ENCODE measurements around the gene LIX1L. TPM values are rescaled to one million over a fixed set of nuclear protein-coding genes. Genes with fewer than 3 reads are reported as not detected.
A peak's percentile ranks its signal among the peaks of the same experiment; 100 is the strongest.

Gene LIX1L
- total RNA-seq, 1 donor, result 50.8 TPM

DNA sequence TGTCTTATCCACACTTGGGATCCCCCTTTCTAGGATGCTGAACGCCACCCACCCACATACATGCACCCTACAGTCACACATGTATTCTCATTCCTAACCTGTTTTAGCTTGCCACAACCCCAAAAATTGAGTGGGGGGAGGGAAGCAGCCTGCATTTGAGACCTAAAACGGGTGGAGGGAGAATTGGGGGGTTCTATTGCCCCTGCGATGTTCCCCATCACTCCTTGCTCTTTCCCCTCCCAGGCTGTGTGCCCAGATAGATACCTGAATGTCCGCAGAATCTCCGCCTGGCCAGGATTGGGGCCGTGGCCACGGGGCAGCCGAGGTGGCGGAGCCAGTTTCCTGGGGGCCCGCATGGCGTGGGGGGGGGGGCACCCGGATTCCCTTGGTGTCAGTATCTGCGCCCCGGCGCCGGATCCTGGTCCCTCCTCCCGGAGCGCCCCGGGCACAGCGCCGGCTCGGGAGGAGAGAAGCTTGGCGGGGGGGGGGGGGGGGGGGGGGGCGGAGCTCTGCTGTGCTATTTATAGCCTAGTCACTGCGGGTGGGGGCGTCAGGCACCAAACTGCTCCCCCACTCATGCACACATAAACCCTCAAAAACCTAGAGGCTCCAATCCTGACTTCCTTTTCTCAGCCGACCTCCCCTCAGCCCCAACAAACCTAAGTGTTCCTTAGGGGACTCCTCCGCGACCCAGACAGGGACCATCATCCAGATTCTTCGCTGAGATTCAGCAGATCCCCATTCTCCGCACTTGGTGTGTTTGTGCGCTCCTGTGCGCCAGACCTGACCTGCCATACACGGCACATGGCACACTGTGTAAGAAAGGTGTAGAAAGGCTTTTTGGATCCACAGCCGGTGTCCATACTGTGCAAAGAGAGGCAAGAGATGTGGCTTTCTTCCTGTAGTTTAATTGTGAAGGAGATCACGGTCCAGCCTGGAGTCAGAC is 4.6 kb upstream of the LIX1L start:
- no peak for TF ChIP-seq CTCF (IDR thresholded peaks at IDR 0.05; ENCODE audit: insufficient read depth, low read length)
- no peak for DNase-seq (ENCODE audit: low read depth)
- H3K4me3 ChIP-seq (ENCODE audit: low read depth, low read length), result peak overlapping the region; percentile 71

- peak overlapping the region; percentile 71 for H3K4me3 ChIP-seq (ENCODE audit: low read depth, low read length)
- TF ChIP-seq CTCF (IDR thresholded peaks at IDR 0.05; ENCODE audit: insufficient read depth, low read length), result no peak
- DNase-seq (ENCODE audit: low read depth), result no peak
Observed at GRCh38 chr1:145961425-145962156, 3.8 kb upstream of the LIX1L start.

DNA sequence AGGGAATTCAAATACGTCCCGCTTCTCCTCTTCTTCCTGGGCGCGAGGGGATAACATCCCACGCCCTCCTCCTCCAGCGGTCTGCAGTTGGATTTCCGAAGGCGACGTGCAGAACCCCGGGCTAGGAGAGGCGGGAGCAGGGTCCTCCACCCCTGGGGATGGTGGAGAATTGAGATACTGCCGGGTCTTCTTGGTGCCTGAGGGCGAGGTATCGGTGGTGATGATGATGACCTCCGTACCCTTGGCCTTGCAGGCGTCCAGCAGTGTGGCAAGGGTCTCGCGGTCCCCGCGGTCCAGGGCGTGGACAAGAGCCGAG is 3.2 kb upstream of the LIX1L start:
- H3K4me3 ChIP-seq (ENCODE audit: low read depth, low read length), result peak overlapping the region; percentile 71
- TF ChIP-seq CTCF (IDR thresholded peaks at IDR 0.05; ENCODE audit: insufficient read depth, low read length), result no peak
- no peak for DNase-seq (ENCODE audit: low read depth)

GRCh38 chr1:145960468-145961108 is 2.8 kb upstream of the LIX1L start:
- peak; percentile 49 for DNase-seq (ENCODE audit: low read depth)
- peak; percentile 25 for TF ChIP-seq CTCF (IDR thresholded peaks at IDR 0.05; ENCODE audit: insufficient read depth, low read length)
- H3K4me3 ChIP-seq (ENCODE audit: low read depth, low read length), result peak overlapping the region; percentile 71

- peak overlapping the region; percentile 71 for H3K4me3 ChIP-seq (ENCODE audit: low read depth, low read length)
- no peak for DNase-seq (ENCODE audit: low read depth)
- TF ChIP-seq CTCF (IDR thresholded peaks at IDR 0.05; ENCODE audit: insufficient read depth, low read length), result no peak
Observed at GRCh38 chr1:145959957-145960467, 2.2 kb upstream of the LIX1L start.

DNA sequence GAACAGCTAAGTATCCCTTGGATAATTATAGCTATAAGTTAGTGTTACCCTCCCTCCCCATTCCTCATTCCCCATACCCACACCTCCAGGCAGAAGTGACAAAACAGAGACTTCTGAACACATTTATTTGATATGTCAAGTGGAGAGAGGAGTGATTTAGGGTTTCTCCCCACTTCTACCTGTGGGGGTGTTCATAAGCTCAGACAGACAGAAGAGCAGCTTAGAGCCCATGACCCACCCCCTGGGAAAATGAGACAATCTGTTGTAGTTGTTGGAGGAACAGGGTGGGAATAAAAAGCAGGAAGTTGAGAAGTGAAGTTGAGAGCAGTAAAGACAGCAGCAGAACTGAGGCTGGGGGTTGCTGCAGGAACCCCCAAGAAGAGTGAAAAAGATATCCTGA is 1.5 kb upstream of the LIX1L start:
- DNase-seq (ENCODE audit: low read depth), result no peak
- TF ChIP-seq CTCF (IDR thresholded peaks at IDR 0.05; ENCODE audit: insufficient read depth, low read length), result no peak
- H3K4me3 ChIP-seq (ENCODE audit: low read depth, low read length), result no peak overlapping the region
